SK-N-MC (cell line): ENCODE measurements around the gene PTN.

Source experiments
- EZH2 ChIP-seq: fragments of 200-600 bp; sonication (generic); IDR thresholded peaks from one replicate; pipeline ENCODE4 v1.6.1; 2017; ENCODE audit warnings: antibody characterized with exemption
- FOXP2 ChIP-seq: optimal IDR thresholded peaks from 2 replicates; pipeline ENCODE3; 2011; ENCODE audit warnings: mild to moderate bottlenecking, moderate library complexity; ENCODE audit not compliant: insufficient read depth; ENCODE audit errors: extremely low read length, control extremely low read depth
- POLR2AphosphoS5 ChIP-seq: IDR thresholded peaks from 2 replicates; pipeline ENCODE4 v1.6.1; 2012; ENCODE audit warnings: mild to moderate bottlenecking, low read depth, low read length, borderline replicate concordance

- TF ChIP-seq POLR2AphosphoS5 (no peak), EZH2 (no peak), FOXP2 (no peak)
Observed at GRCh38 chr7:137295739-137296324, 47.7 kb downstream of the PTN start.
